Stimulated activated CD4-positive, alpha-beta T cell treated with anti-CD3 and anti-CD28 coated beads, Interleukin-1b, Interleukin-23, amount 100 ng/mL, for 4 hours (primary cell): ENCODE data around the gene OST4.
A peak's percentile ranks its signal among the peaks of the same experiment; 100 is the strongest.
"Not testable (repeated sequence)": the region's sequence is repeated elsewhere in the genome, so short reads cannot be mapped to it uniquely, and the experiment has no call there.

ENCODE experiments used
- DNase-seq, 2 donors: peaks; one replicate each; pipeline ENCODE4 v3.0.0-alpha.2; 2020; ENCODE audit warnings: low read depth in 2 of 2

Gene OST4

DNA sequence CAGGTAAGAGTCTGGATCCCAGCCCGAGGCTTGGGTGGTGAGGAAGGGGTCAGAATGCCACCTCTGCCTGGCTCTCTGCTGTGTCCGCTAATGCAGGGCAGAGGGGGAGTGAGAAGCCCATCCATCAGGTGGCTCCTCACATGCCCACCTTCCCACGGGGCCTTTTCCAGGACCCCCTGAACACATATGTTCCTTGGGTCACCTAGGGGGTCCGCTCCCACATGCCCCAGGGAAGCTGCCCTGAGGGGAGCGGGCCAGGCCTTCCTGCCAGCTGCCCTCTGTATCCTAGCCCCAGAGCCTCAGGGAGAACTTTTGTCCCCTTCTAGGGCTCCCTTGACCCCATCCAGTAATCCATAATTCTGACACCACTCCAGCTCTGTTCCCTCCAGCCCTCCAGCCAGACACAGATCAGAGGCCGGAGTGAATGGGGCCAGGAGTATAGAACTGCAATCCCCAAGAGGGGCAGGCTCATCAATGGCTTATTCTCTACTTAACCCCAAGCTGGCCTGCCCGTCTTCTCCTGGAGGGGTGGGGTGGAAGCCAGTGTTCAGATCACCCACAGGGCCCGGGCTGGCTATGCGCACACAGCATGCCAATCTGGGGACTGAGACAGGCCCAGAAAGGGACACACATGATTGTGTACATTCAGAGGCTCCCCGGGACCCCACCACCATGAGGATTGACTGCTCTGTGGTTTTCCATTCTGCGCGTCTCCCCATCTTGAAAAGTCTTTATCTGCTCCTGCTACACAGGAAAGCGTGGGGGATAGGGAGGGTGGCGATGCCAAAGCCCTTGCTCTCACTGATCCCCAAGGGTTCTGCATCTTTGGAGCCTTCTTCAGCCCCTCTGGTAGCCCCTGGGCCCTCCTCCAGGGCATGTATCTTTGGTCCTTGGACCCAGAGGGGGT is 8.0 kb upstream of the OST4 start:
- no peak for DNase-seq

DNA sequence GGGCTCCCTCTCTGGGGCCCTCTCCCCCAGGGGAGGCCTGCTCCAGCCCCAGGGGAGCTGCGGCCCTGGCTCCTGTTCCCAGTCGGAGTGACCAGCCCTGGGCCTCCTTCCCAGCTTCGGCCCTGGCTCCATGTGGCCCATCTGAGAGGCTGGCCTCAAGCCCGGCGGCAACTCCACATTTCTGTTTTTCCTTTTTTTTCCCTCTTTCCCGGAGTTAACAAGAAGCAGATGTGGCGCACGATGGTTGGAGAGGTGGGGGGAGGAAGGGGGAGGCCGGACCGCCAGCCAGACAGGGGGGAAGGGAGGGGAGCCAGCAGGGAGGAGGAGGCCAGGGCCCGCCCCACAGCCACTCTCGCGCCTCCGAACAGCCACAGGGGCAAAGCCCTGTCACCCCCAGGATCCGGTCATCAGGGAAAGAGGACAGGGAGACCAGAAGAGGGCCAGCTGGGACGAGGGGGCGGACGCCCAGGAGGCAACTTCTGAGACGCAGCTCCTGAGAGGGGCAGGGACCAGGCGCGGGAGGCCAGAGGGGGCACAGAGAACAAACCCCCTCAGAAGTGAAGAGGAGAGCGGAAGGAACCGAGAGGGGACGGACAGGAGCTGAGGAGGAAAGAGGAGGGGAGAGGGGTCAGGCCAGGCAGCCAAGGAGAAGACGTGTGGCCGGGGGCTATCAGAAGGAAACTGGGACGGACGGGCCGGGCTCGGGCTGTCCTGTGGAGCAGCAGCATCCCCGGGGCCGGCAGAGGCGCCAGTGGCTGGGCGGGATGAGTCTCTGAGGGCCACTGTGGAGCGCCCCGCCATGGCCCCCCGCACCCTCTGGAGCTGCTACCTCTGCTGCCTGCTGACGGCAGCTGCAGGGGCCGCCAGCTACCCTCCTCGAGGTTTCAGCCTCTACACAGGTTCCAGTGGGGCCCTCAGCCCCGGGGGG is 7.1 kb upstream of the OST4 start, which contains the start of gene EMILIN1:
Gene EMILIN1 (plus strand): TSS at position 349 of the 928 bp plus-strand sequence. CDS start 451 bp downstream, at position 800.
- no peak for DNase-seq

DNA sequence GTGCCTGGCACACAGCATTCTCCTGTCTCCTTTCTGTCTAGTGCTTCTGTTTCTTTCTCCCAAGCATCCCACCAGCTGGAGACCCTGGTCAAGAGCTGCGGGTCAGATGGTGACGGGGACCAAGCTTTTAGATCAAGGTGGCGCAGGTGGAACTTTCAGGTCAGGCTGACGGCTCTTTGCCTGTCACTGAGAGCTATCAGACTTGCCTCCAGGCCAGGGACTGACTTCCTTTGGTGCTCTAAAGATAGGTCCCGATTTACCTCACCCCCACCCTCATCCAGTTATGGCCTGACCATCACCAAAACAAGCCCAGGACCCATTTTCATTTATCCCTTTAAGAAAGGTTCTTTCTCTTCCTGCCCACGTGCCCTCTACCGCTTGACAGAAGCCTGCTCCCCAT is 5.8 kb upstream of the OST4 start:
- no peak for DNase-seq

DNA sequence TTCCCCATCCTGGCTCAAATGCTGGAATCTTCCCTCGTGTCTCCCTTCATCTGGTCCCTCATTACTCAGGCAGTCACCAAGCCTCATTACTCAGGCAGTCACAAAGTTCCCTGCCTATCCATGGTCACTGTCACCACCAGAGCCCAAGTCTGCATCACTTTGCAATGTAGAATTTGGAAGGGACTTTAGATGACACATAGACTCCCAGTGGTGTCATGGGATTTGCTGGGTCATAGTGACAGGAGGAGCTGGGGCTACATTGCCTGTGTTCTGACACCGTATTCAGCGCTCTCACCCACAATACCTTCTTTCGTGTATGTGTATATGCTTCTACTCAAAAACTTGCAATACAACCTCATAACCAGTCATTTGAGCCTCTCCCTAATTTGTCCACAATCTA is 4.9 kb upstream of the OST4 start:
- no peak for DNase-seq

DNA sequence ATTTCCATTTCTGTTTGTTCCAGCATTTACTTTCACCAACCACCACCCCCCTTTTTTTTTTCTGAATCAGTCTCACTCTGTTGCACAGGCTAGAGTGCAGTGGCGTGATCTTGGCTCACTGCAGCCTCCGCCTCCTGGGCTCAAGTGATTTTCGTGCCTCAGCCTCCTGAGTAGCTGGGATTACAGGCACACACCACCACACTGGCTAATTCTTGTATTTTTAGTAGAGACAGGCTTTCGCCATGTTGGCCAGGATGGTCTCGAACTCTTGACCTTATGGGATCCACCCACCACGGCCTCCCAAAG is 4.1 kb upstream of the OST4 start:
- not testable (repeated sequence) for DNase-seq

DNA sequence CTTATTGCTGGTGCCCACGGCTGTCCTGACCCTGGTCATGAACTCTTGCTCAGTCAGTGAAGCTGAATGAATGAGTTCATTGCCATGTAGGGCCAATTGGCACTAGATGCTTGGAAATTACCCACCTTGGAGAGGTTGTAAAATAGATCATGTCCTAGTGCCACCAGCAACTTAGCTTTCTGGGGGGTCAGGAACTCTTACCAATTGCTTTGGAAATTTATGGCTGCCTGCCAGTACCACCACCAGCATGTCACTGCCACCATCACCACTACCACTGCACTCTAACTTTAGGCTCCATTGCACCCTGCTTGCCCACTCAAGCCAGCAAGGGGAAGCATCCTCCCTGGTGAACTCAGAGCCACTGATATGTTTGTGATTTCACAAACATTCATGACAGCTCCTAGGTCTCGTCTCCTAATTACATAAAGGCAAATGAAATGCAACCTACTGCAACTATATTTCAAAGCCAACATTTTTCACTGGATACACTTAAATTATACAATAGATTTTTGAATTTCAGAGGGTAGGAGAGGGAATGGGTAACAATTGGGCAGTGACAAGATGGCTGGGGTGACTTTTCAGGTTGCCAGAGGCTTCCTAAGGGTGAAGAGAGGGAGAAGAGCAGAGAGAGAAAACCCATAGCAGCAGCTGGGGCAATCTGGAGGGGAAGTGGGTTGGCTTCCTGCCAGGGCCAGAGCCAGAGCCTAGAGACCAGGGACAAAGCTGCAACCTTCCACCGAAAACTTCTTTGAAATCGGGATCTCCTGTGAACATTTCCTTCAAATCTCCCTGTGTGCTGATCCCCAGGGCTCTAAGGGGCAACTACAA is 3.5 kb upstream of the OST4 start:
- no peak for DNase-seq

DNA sequence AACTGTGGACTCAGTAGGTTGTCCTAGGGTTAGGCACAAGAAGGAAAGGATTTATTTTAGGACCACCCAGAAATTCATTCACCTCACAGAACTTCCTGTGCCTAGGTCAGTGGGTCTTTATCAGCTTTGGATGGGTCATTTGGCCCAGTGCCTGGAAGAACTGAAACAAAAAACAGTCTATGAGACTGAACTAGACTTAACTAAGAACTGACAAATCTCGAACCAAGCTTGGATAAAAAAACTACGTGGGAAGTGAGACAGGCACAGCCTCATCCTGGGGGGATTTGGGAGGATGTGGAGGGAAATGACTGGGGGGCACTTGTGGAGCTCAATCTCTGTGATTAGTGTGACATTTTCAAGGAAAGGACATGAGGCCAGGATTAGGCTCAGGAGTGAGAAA is 2.3 kb upstream of the OST4 start:
- no peak for DNase-seq

DNA sequence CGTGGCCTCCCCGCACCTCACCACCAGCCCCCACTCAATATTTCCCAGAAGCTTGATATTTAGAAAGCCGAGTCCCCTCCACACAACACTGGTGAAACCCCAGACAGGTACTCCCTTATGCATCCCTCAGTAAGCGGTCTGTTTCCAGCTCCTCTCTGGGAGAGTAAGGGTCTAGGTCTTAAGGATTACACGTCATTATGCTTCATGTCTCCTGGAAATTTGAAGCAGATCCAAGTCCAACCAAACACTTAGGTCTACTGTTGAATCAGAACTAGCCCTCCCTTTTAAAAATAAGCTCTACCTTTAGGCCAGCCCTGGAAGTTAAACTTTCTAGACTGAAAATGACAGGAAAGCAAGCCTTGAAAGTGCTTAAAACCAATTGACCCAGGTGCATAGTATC is 1.5 kb upstream of the OST4 start:
- no peak for DNase-seq

DNA sequence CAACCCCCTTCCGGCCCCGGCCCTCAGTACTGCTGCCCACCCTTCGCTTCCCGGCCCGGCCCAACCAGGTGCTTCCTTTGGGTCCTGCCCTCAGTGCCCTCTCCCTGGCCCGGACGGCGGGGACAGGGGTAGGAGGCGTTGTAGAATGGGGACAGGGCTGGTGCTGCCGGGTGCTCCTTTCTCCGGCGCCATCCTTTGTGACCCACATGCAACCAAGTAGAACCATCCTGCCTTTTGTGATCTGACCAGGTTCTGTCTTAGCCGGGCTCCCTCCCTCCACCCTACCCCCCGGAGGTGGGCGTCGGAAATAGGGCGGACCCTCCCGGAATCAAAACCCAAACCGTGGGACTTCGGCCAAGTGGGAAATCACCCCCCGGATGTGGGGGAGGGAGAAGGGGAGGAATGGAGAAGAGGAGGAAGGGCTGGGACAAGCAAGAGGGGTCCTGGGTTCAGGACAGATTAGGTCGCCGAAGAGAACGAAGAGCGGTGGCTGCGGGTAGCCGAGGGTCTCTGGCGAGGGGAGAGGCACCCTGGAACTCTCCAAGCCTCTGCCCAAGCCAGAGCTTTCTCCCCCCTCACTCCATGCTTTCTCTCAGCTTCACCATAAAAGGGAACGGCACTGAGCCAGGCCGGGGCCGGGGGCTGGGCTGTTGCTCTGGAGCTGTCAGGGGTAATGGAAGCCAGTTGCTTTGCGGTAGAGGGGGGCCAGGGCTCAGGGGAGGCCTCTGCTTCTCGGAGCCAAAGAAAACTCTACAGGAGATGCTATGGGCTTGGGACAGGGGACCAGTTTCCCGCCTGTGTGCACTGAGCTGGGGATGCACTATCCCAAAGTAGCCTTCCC is 756 bp upstream of the OST4 start:
- DNase-seq: peak in 1 of 2 donors; percentile 41

DNA sequence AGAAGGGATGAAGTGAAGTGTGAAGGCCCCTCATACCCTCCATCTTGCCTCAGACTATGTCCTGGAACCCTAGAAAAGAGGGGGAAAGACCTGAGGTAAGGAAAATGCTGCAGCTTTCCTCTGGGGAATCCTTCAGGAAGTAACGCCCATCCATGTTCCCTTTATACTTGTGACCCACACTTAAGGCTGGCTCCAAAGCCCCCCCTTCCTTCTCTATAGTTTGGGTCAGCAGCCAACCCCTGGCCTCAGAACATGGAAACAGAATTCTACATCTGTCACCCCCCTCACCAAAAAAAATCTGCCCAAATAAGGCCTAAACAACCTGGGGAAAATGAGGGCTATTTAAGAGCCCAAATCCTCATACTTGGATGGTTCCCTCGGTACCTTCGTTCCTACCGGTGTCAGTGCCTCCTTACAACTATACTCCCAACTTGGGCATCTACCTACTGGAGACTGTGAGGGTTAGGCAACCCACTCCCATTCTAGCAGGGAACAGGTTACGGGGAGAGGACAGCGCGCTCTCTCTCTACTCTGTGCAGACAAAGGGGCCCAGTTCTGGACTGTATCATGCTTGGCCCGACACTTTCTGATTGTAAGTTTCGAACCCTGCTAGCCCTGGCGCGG is 689 bp downstream of the OST4 start:
- DNase-seq: no peak

DNA sequence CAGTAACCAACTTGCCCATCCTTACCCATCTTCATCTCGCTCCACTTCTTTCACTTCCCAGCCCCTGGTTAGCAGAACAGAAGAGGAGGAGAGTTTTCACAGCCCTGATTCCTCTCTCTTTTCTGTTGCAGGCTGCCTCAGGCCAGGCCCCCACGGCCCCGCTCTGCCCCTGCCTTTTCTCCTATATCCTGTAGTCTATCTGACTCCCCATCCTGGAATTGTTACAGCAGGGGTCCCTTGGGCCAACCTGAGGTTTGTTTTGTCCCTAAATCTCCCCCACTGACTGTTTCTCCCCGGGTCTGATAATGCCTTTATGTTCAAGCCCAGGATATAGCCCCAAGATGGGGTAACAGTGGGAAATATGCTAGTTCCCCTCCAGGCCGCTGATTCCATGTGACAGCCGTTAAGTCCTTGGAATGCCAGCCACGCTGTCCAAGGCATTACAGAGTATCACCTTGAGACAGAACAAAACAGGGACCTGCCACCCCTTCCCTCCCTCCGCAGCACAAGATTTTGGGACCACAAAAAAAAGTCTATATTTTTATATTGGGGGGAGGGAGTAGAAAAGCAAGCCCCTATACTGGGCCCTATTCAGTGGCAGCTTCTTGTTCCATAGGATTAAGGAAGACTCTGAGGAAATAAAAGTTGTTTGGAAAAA is 1.4 kb downstream of the OST4 start:
- DNase-seq: no peak

DNA sequence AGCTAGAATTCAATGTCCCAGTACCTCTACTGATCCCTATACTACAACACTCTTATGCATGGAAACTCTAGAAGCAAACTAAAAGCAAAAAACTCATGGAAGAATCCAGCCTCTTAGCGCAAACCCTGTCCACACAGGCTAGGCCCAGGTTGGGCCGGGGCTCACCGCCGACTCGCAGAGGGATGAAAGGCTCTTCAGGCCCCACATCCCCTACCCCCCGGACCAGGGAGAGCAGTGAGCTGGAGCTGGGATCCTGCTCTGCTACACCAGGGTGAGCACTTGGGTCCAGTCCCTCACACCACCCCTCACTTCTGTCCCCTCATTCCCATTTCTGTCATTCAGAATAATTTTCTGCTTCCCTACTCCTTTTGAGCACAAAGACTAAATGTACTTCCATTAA is 2.0 kb downstream of the OST4 start:
- DNase-seq: no peak

DNA sequence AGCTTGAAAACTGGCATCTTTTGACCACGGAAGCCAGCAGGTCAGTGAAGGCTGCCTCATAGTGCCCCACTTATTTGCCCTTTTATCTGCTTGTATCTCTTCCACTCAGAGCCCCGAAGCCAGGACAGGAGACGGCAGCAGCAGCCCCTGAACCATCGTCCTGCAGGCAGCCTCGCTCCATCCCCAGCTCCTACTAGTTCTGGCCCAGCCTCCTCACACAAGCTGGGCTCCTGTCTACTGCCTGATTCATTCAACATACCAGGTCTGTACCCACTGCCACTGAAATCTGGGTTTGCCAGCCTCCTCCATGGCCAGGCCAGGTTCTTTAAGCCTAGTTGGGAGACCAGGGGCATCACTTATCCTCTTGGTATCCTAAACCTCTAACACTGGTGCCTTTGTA is 4.1 kb downstream of the OST4 start:
- DNase-seq: no peak

DNA sequence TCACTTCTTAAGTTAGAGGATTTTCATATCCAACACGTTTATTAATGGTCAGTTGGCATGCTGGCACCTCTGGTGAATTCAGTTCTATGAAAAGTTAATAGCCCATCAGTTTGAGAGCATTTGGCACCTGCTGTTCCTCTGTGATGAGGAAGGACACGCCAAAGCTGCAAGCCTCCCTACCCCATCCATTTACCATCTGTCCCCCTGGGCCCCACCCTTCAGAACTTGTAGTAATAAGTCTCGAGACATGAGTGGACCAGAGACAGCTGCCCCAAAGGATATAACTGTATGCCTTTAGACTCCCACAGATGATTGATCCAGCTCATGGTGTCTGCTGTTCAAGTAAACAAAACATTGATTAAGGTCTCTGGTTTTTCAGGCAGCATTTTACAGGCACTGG is 6.3 kb downstream of the OST4 start:
- DNase-seq: no peak

DNA sequence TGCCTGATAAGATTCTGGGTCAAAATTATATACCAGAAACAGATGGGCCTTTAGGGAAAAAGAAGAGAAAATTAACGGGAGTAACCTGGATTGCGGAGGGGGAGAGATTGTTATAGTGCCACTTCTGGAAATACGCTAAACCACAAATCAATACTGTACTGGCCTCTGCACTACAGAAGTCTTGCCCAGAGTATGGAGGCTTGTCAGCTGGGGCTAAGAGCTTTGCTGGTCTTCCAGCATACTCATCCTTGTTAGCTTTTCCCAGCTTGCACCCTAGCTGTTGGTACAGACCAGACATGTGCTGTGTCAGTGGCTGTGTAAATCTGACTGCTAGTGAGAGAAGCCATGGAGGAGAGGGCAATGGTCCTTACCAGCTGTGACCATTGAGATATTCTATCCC is 11.1 kb downstream of the OST4 start:
- DNase-seq: no peak

DNA sequence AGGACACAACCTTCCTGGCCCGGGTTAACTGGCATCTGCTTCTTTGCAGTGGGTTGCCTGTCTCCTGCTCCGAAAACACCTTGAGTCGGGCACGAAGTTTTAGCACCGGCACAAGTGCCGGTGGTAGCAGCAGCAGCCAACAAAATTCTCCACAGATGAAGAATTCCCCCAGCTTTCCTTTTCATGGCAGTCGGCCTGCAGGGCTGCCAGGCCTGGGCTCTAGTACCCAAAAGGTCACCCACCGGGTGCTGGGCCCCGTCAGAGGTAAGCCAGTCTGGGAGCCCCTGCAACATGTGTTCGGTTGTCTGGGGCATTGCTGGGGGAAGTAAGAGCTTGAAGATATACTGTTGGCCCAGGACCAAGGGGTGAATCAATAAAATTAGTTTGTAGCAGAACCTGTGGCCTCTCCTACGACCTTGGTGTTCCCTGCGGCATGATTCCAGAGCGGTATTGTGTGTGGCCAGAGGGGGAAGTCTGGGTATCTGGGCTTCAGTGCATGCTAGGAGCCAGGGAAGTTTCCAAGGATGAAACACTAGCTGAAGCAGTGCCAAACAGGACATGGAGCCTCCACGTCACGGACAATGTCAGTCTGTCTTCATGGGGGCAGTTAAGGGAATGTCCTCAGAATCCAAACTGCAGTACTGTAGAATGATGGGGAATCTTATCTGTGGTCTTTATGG is 12.2 kb downstream of the OST4 start:
- no peak for DNase-seq

DNA sequence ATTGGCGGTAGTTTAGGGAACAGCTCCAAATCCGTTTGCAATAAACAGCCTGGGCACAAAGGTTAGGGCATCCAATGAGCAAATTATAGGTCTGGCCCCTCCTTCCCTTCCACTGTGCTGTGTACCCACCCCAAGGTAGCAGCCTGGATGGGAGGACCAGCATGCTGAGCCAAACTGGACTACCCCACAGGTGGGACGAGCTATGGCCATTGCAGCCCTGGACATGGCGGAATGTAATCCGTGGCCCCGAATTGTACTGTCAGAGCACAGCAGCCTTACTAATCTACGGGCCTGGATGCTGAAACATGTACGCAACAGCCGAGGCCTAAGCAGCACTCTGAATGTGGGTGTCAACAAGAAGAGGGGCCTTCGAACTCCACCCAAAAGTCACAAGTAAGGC is 13.2 kb downstream of the OST4 start:
- no peak for DNase-seq

DNA sequence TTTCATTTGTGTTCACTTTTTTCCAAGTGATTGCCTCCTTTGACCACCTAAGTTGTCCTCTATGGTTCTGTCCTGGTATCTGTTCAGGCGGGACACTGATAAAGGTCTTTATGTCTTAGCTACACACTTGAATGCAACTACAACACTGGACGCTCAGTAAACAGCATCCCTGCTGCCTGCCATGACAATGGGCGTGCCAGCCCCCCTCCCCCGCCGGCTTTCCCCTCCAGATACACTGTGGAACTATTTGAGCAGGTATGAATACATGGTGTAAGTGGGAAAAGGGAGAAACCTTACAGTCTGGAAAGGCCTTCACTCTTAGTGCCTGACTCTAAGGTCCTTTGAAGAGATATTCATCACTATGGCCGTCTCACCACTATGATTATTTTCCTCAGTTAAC is 14.3 kb downstream of the OST4 start:
- no peak for DNase-seq

DNA sequence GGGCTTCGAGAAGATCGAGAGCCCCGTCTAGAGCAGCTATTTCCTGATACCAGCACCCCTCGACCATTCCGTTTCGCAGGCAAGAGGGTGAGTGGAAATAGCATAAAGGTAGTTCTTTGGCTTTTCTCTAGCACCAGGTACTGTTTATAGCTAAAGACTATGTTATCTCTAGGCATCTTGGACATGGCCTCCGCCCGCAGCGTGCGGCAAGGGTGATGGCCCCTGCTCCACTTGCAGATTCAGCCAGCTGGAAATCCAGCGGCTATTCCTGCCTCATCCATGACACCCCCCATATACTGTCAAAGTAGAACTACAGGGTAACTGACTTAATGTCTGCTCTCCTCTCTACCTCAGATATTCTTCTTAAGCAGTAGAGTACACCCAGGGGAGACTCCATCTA is 16.7 kb downstream of the OST4 start:
- no peak for DNase-seq

DNA sequence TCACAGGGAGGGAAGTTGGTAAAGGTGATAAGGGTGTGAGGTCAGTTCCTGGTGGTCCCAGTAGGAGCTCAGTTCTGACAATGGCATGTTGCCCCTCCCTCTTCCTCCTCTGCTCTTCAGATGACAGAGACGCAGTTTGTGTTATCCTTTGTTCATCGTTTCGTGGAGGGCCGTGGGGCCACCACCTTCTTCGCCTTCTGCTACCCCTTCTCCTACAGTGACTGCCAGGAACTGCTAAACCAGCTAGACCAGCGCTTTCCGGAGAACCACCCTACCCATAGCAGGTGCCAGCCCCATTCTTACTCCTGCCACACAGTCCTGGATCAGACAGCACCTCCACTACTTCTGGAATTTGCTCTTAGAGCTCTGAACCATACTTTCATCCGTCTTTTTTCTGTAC is 17.7 kb downstream of the OST4 start:
- no peak for DNase-seq
